CD14-positive monocyte (primary cell): ENCODE results near the gene PDE8A. TPM values are rescaled to one million over a fixed set of nuclear protein-coding genes. Genes with fewer than 3 reads are reported as not detected.
"Not testable (repeated sequence)": the region's sequence is repeated elsewhere in the genome, so short reads cannot be mapped to it uniquely, and the experiment has no call there.

Experiments
- DNase-seq, 3 donors: peaks; one replicate each; pipeline ENCODE4 v3.0.0-alpha.2; 2011 to 2022
- H2AFZ ChIP-seq: 2 replicates; pipeline ENCODE4 v1.6.0; 2012; ENCODE audit warnings: mild to moderate bottlenecking, low read depth, low read length, inconsistent platforms; ENCODE audit not compliant: insufficient read depth, poor library complexity, severe bottlenecking
- H3K27ac ChIP-seq, 2 donors: 1 replicate in 1 of 2; 2 replicates in 1 of 2; pipeline ENCODE4 v1.5.1; 2012 to 2013; ENCODE audit warnings: low read length in 2 of 2, control low read depth in 1 of 2, inconsistent platforms in 1 of 2, low read depth in 1 of 2, mild to moderate bottlenecking in 1 of 2
- H3K27me3 ChIP-seq, 2 donors: one replicate each; pipeline versions ENCODE4 v1.6.0 to v1.6.1; 2011 to 2013; ENCODE audit warnings: low read length in 2 of 2; ENCODE audit not compliant: control insufficient read depth in 2 of 2, insufficient read depth in 2 of 2
- H3K36me3 ChIP-seq, 2 donors: replicated peaks in 1 of 2; 1 replicate in 1 of 2; 2 replicates in 1 of 2; pipeline versions ENCODE4 v1.5.1 to v1.6.1; 2012 to 2013; ENCODE audit warnings: low read length in 2 of 2, control low read depth in 1 of 2, inconsistent platforms in 1 of 2, mild to moderate bottlenecking in 1 of 2; ENCODE audit not compliant: insufficient read depth in 2 of 2, control insufficient read depth in 1 of 2
- H3K4me1 ChIP-seq, 2 donors: 1 replicate in 1 of 2; 2 replicates in 1 of 2; pipeline versions ENCODE4 v1.5.1 to v1.6.1; 2012 to 2013; ENCODE audit warnings: low read length in 2 of 2, control low read depth in 1 of 2, inconsistent platforms in 1 of 2, mild to moderate bottlenecking in 1 of 2, moderate library complexity in 1 of 2; ENCODE audit not compliant: insufficient read depth in 2 of 2, control insufficient read depth in 1 of 2
- H3K4me2 ChIP-seq: replicated peaks from 2 replicates; pipeline ENCODE3; 2012; ENCODE audit warnings: low read length, moderate library complexity, mild to moderate bottlenecking; ENCODE audit not compliant: poor library complexity, severe bottlenecking; ENCODE audit errors: extremely low read depth
- H3K4me3 ChIP-seq, 3 experiments: fragments of 200-600 bp in 1 of 3; sonication (generic) in 1 of 3; replicated peaks in 1 of 3; 1 replicate in 2 of 3; 2 replicates in 1 of 3; pipeline ENCODE4 v1.5.1; 2011 to 2013; ENCODE audit warnings: low read length in 3 of 3, mild to moderate bottlenecking in 3 of 3, control low read depth in 2 of 3, low read depth in 2 of 3, inconsistent platforms in 1 of 3, moderate library complexity in 1 of 3
- H3K79me2 ChIP-seq: 2 replicates; pipeline ENCODE4 v1.6.0; 2012; ENCODE audit warnings: mild to moderate bottlenecking, control low read depth, inconsistent platforms, low read length, moderate library complexity; ENCODE audit not compliant: insufficient read depth
- H3K9ac ChIP-seq: 2 replicates; pipeline ENCODE4 v1.6.0; 2017; ENCODE audit warnings: low read length, mild to moderate bottlenecking; ENCODE audit not compliant: insufficient read depth, poor library complexity, severe bottlenecking
- H3K9me3 ChIP-seq, 2 donors: replicated peaks in 1 of 2; 1 replicate in 1 of 2; 2 replicates in 1 of 2; pipeline versions ENCODE4 v1.5.1 to v1.6.1; 2012 to 2013; ENCODE audit warnings: low read length in 2 of 2, control low read depth in 1 of 2; ENCODE audit not compliant: control insufficient read depth in 1 of 2, insufficient read depth in 1 of 2
- H4K20me1 ChIP-seq: 2 replicates; pipeline ENCODE4 v1.6.0; 2012; ENCODE audit warnings: mild to moderate bottlenecking, low read length, control low read depth, moderate library complexity; ENCODE audit not compliant: insufficient read depth
- H3K27ac Mint-ChIP-seq, 7 donors: one replicate each; pipeline ENCODE4 v1.8.0; 2020; ENCODE audit warnings: mild to moderate bottlenecking in 7 of 7, mixed read lengths in 7 of 7, moderate library complexity in 6 of 7, inconsistent platforms in 2 of 7
- H3K27me3 Mint-ChIP-seq, 3 donors: one replicate each; pipeline ENCODE4 v1.8.0; 2021 to 2022; ENCODE audit warnings: low read depth in 3 of 3, mild to moderate bottlenecking in 3 of 3, mixed read lengths in 3 of 3, moderate library complexity in 3 of 3, inconsistent platforms in 1 of 3
- H3K36me3 Mint-ChIP-seq, 2 donors: one replicate each; pipeline ENCODE4 v1.8.0; 2020; ENCODE audit warnings: mixed read lengths in 2 of 2, inconsistent platforms in 1 of 2, mild to moderate bottlenecking in 1 of 2
- H3K4me1 Mint-ChIP-seq: one replicate; pipeline ENCODE4 v1.8.0; 2020; ENCODE audit warnings: mild to moderate bottlenecking, mixed read lengths
- H3K4me3 Mint-ChIP-seq, 2 donors: one replicate each; pipeline ENCODE4 v1.8.0; 2020; ENCODE audit warnings: mild to moderate bottlenecking in 2 of 2, mixed read lengths in 2 of 2, moderate library complexity in 1 of 2
- H3K9me3 Mint-ChIP-seq, 7 donors: one replicate each; pipeline ENCODE4 v1.8.0; 2020 to 2022; ENCODE audit warnings: mixed read lengths in 7 of 7, mild to moderate bottlenecking in 6 of 7, moderate library complexity in 6 of 7, inconsistent platforms in 2 of 7
- WGBS: methylation state at CpG from one replicate; pipeline ENCODE4 v1.1.5; 2013; ENCODE audit warnings: missing lambda C conversion rate; ENCODE audit not compliant: insufficient coverage; 5-methylcytosine and 5-hydroxymethylcytosine counted together
- intact Hi-C, 2 donors: fragments of 100-400 bp; cut with micrococcal nuclease; formaldehyde crosslinking; loops; one replicate each; pipeline versions ENCODE4 v1.15.0 to v1.15.1; 2023
- polyA plus RNA-seq, 3 donors: library from polyadenylated mRNA; depleted of rRNA in 1 of 3; unstranded in 2 of 3; stranded (reverse) in 1 of 3; fragments of 300-500 nt in 2 of 3; fragments of >200 nt in 1 of 3; fragmentation: Illumina TruSeq in 2 of 3; gene quantifications; 1 replicate in 2 of 3; 2 replicates in 1 of 3; pipeline ENCODE4 v1.2.3, GENCODE V29; 2012 to 2021
- TF ChIP-seq, protein P1 (sequence below): fragments of 200-600 bp; IDR thresholded peaks from one replicate; pipeline ENCODE4 v1.8.0; 2022; ENCODE audit warnings: antibody characterized with exemption, mild to moderate bottlenecking

The PDE8A gene
- polyA plus RNA-seq, 3 donors = 2.8 to 33.4 (median 4.9) TPM

DNA sequence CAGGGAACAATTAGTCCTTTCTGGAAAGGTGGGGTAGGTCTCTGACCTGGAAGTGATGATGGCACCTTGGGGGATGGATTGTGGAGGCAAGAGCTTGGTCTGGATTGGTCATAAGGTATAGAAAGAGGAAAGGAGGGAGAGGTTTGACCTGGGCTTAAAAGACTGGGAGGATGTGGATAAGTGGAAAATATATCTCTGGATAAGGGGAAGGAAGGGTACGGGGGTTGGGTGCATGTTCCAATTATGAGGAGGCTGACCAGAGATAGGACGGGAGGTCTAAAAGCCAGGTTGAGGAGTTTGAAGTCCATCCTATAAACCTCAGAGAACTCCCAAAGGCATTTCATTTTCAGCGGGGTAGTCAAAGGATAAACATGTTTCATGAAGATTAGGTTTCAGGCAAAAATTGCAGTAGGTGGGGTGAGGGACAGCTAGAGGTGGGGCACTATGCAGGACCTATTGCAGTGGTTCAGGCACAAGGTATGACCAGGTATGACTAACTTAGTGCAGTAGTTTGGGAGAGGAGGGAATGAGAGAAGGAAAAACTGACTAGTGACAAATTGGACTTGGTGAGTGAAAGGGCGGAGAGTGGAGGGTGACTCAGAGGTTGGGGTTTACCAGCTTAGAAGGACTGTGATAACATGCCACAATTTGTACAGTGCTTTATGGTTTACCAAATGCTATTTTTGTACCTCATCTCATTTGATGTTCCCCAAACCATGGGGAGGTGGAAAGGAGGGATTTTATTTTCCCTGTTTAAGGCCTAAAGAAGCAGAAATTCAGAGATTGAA is 10.7 kb downstream of the PDE8A start:
- TF ChIP-seq, protein P1, sequence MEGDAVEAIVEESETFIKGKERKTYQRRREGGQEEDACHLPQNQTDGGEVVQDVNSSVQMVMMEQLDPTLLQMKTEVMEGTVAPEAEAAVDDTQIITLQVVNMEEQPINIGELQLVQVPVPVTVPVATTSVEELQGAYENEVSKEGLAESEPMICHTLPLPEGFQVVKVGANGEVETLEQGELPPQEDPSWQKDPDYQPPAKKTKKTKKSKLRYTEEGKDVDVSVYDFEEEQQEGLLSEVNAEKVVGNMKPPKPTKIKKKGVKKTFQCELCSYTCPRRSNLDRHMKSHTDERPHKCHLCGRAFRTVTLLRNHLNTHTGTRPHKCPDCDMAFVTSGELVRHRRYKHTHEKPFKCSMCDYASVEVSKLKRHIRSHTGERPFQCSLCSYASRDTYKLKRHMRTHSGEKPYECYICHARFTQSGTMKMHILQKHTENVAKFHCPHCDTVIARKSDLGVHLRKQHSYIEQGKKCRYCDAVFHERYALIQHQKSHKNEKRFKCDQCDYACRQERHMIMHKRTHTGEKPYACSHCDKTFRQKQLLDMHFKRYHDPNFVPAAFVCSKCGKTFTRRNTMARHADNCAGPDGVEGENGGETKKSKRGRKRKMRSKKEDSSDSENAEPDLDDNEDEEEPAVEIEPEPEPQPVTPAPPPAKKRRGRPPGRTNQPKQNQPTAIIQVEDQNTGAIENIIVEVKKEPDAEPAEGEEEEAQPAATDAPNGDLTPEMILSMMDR = no peak
- Histone ChIP-seq H3K79me2 (peaks cover 69% of the 10 kb centered on the region), H3K36me3 (no peaks in the 10 kb centered on the region), H3K9me3 (no peaks in the 10 kb centered on the region), H3K27me3 (no peaks in the 10 kb centered on the region), H2AFZ (no peak overlapping the region), H3K27ac (no peak overlapping the region), H3K4me1 (peaks cover 20 to 45% of the 10 kb centered on the region in 2 donors), H3K4me3 (no peak overlapping the region), H3K4me2 (no peak overlapping the region), H3K9ac (no peak overlapping the region), H4K20me1 (peaks cover 63% of the 10 kb centered on the region)
- DNase-seq = peak in 1 of 3 donors; percentile 76
- H3K27me3 Mint-ChIP-seq = no peaks in the 10 kb centered on the region
- peaks cover 44% of the 10 kb centered on the region for H3K4me1 Mint-ChIP-seq
- H3K27ac Mint-ChIP-seq = peak overlapping the region in 3 of 7 donors; percentile 2 to 61 (median 28)
- no peak overlapping the region for H3K4me3 Mint-ChIP-seq
- peaks cover 0 to 2% of the 10 kb centered on the region in 2 donors for H3K36me3 Mint-ChIP-seq
- intact Hi-C loops = no loop called here
- no peaks in the 10 kb centered on the region for H3K9me3 Mint-ChIP-seq
- WGBS = no CpG with 5 or more reads among the region's 4 CpGs

DNA sequence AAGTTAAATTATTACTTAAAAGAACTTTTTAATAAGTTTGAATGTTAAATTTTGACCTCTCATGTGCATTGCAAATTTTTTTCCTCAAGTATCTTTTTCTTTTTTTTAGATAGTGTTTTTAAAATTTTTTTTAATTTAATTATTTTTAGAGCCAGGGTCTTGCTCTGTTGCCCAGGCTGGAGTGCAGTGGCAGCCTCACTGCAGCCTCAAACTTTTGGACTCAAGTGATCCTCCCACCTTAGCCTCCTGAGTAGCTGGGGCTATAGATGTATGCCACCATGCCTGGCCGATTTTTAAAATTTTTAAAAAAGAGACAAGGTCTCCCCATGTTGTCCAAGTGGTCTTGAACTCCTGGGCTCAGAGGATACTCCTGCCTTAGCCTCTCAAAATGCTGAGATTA is 14.4 kb downstream of the PDE8A start:
- H3K27ac ChIP-seq = no peak overlapping the region
- TF ChIP-seq, protein P1 = no peak
- H3K36me3 ChIP-seq = no peaks in the 10 kb centered on the region
- peaks cover 61% of the 10 kb centered on the region for H3K79me2 ChIP-seq
- Mint-ChIP-seq H3K9me3 (no peaks in the 10 kb centered on the region), H3K27ac (no peak overlapping the region), H3K4me3 (no peak overlapping the region), H3K27me3 (no peaks in the 10 kb centered on the region), H3K36me3 (peaks cover 2 to 5% of the 10 kb centered on the region in 2 donors), H3K4me1 (peaks cover 34% of the 10 kb centered on the region)
- intact Hi-C loops = no loop called here
- H3K4me2 ChIP-seq = no peak overlapping the region
- peaks cover 61% of the 10 kb centered on the region for H4K20me1 ChIP-seq
- H3K27me3 ChIP-seq = no peaks in the 10 kb centered on the region
- H3K9ac ChIP-seq = no peak overlapping the region
- H3K4me3 ChIP-seq = no peak overlapping the region
- no peaks in the 10 kb centered on the region for H3K9me3 ChIP-seq
- WGBS = no CpG with 5 or more reads among the region's 1 CpG
- H3K4me1 ChIP-seq = peaks cover 17 to 32% of the 10 kb centered on the region in 2 donors
- no peak for DNase-seq
- no peak overlapping the region for H2AFZ ChIP-seq

DNA sequence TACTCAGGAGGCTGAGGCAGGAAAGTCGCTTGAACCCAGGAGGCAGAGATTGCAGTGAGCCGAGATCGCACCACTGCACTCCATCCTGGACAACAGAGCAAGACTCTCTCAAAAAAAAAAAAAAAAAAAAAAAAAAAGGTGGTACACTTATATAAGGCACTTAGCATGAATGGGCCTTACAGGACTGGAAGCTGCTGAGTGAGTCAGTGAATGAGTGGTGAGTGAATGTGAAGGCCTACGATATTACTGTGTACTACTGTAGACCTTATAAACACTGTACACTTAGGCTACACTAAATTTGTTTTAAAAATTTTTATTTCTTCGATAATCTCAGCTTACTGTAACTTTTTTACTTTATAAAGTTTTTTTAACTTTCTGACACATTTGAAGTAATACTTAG is 15.1 kb downstream of the PDE8A start:
- peaks cover 29% of the 10 kb centered on the region for H3K4me1 Mint-ChIP-seq
- not testable (repeated sequence) for H3K36me3 ChIP-seq

More for the DNA sequence above, 15.1 kb downstream of the PDE8A start:
- intact Hi-C loops, DNase-seq, H3K4me3 ChIP-seq, H3K4me3 Mint-ChIP-seq, H3K9ac ChIP-seq, H3K27me3 Mint-ChIP-seq, H3K9me3 ChIP-seq, H2AFZ ChIP-seq, H3K27me3 ChIP-seq, H3K27ac Mint-ChIP-seq, H3K4me2 ChIP-seq, H3K9me3 Mint-ChIP-seq, H3K36me3 Mint-ChIP-seq, H3K27ac ChIP-seq: not testable (repeated sequence)
- Histone ChIP-seq H3K4me1 (peaks cover 12 to 25% of the 10 kb centered on the region in 2 donors), H4K20me1 (peaks cover 61% of the 10 kb centered on the region), H3K79me2 (peaks cover 64% of the 10 kb centered on the region)
- no CpG with 5 or more reads among the region's 5 CpGs for WGBS
